Breast epithelium (tissue), 4 donors: Measurements from ENCODE around the gene WDR87. TPM values are rescaled to one million over a fixed set of nuclear protein-coding genes. Genes with fewer than 3 reads are reported as not detected.

Experiments used
- DNase-seq, 2 donors: peaks; one replicate each; pipeline ENCODE4 v3.0.0-alpha.2; 2019; ENCODE audit warnings: low spot score in 2 of 2
- H3K27ac ChIP-seq, 2 donors: fragments of 200-600 bp; sonication (generic) in 1 of 2; one replicate each; pipeline ENCODE4 v1.5.1; 2016 to 2019; ENCODE audit warnings: mild to moderate bottlenecking in 1 of 2
- H3K27me3 ChIP-seq, 2 donors: fragments of 200-600 bp; sonication (generic) in 1 of 2; one replicate each; pipeline versions ENCODE4 v1.5.1 to v1.6.0; 2017 to 2019; ENCODE audit warnings: control low read depth in 1 of 2, mild to moderate bottlenecking in 1 of 2
- H3K36me3 ChIP-seq: fragments of 200-600 bp; one replicate; pipeline ENCODE4 v1.5.1; 2019
- H3K4me1 ChIP-seq, 2 donors: fragments of 200-600 bp; sonication (generic); one replicate each; pipeline ENCODE4 v1.5.1; 2016 to 2019; ENCODE audit warnings: control low read depth in 1 of 2
- H3K4me3 ChIP-seq, 3 donors: fragments of 200-600 bp; sonication (generic); 1 replicate in 2 of 3; 2 replicates in 1 of 3; pipeline ENCODE4 v1.5.1; 2016 to 2019; ENCODE audit warnings: mild to moderate bottlenecking in 3 of 3, moderate library complexity in 2 of 3
- H3K9me3 ChIP-seq, 2 donors: fragments of 200-600 bp; sonication (generic) in 1 of 2; one replicate each; pipeline ENCODE4 v1.5.1; 2016 to 2019; ENCODE audit warnings: control low read depth in 1 of 2
- CTCF ChIP-seq, 3 donors: fragments of 450-650 bp; IDR thresholded peaks; one replicate each; pipeline ENCODE4 v1.5.1; 2016 to 2017; ENCODE audit warnings: antibody characterized with exemption in 3 of 3, mild to moderate bottlenecking in 3 of 3, moderate library complexity in 3 of 3
- POLR2A ChIP-seq: fragments of 450-650 bp; IDR thresholded peaks from one replicate; pipeline ENCODE4 v1.6.1; 2016; ENCODE audit warnings: antibody characterized with exemption, mild to moderate bottlenecking, moderate library complexity
- POLR2AphosphoS5 ChIP-seq, 3 donors: sonication (generic); formaldehyde crosslinking; IDR thresholded peaks; one replicate each; pipeline ENCODE4 v1.6.1; 2017; ENCODE audit warnings: antibody characterized with exemption in 3 of 3
- intact Hi-C: fragments of 100-400 bp; cut with DNase I; formaldehyde crosslinking; loops from one replicate; pipeline ENCODE4 v1.15.1; 2023; ENCODE audit warnings: low total_unique reads
- total RNA-seq, 3 donors: library from RNA; depleted of rRNA; stranded (reverse); fragments of >200 nt; gene quantifications; one replicate each; pipeline ENCODE4 v1.1.0, GENCODE V29; 2016

WDR87 gene
- total RNA-seq, 3 donors from 2014 or later, result not detected

- Histone ChIP-seq H3K27me3 (no peaks in the 10 kb centered on the region), H3K36me3 (no peaks in the 10 kb centered on the region), H3K27ac (no peak overlapping the region), H3K9me3 (no peaks in the 10 kb centered on the region), H3K4me3 (no peak overlapping the region), H3K4me1 (no peaks in the 10 kb centered on the region)
- DNase-seq, result no peak
- TF ChIP-seq CTCF (IDR thresholded peaks at IDR 0.05), result no peak
- intact Hi-C loops, result no loop called here
These were observed 47.0 kb upstream of the WDR87 start for GRCh38 chr19:37953171-37953917.

DNA sequence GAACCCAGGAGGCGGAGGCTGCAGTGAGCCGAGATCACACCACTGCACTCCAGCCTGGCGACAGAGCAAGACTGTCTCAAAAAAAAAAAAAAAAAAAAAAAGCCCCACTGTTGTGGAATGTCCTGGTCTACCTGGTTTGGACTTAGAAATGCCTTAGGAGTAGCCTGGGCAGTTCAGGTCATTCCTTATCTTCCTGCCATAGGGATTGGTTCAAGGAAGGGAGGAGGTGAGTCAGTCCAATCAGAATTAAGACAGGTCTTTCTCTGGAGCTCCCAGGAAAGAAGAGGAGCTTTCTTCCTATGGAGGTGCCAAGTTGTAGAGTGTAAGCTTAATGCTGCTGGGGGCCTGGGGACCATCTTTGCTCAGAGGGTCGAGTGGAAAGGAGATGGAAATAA is 45.4 kb upstream of the WDR87 start:
- no peak for TF ChIP-seq CTCF (IDR thresholded peaks at IDR 0.05)
- no peak overlapping the region for H3K4me3 ChIP-seq
- no peak for DNase-seq
- H3K4me1 ChIP-seq, result no peaks in the 10 kb centered on the region
- no peaks in the 10 kb centered on the region for H3K9me3 ChIP-seq
- H3K27me3 ChIP-seq, result no peaks in the 10 kb centered on the region
- no peak overlapping the region for H3K27ac ChIP-seq
- H3K36me3 ChIP-seq, result no peaks in the 10 kb centered on the region
- intact Hi-C loops, result no loop called here

DNA sequence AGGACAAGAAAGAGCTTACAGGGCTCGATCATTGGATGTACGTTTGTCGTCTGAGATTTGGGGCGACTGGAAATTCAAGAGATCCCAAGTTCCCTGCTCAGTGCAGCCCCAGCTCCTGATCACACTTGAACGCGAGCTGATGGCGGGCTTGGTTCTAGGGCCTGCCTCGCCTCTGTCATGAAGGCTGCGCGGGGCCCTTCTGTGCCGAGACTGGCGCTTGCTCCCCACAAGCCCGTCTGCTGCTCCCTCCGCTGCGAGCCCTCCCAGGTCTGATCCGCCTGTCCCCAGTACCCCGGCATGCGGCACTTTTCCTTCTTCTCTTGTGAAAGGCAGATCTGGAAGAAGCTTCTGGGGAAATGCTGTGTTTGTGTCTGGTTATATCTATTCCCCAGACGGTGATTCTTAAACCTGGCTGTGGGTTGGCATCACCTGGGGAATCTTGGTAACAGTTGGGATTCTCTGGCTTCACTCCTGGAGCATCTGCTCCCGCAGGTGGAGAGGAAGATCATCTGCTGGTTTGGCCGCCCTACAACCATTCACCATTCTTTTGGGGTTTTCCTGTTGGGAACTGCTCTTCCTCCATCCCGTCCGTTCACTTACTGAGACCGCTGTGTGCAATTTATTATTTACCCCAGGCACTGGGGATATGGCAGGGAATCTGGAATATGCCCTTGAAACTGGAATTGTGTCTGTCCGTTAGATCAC is 44.2 kb upstream of the WDR87 start:
- Histone ChIP-seq H3K36me3 (no peaks in the 10 kb centered on the region), H3K4me1 (no peaks in the 10 kb centered on the region), H3K4me3 (no peak overlapping the region), H3K27me3 (no peaks in the 10 kb centered on the region), H3K9me3 (no peaks in the 10 kb centered on the region), H3K27ac (peak overlapping the region; percentile 30 to 43)
- intact Hi-C loops, result no loop called here
- TF ChIP-seq CTCF (IDR thresholded peaks at IDR 0.05) (no peak), POLR2A (no peak), POLR2AphosphoS5 (IDR thresholded peaks at IDR 0.05) (no peak)
- no peak for DNase-seq

GRCh38 chr19:37948362-37948761 is 42.0 kb upstream of the WDR87 start:
- H3K27me3 ChIP-seq, result no peaks in the 10 kb centered on the region
- intact Hi-C loops, result no loop called here
- no peak overlapping the region for H3K4me3 ChIP-seq
- TF ChIP-seq CTCF (IDR thresholded peaks at IDR 0.05) (no peak), POLR2A (no peak), POLR2AphosphoS5 (IDR thresholded peaks at IDR 0.05) (no peak)
- no peak for DNase-seq
- peak overlapping the region; percentile 58 to 66 for H3K27ac ChIP-seq
- H3K4me1 ChIP-seq, result no peaks in the 10 kb centered on the region
- H3K9me3 ChIP-seq, result no peaks in the 10 kb centered on the region
- H3K36me3 ChIP-seq, result no peaks in the 10 kb centered on the region

- TF ChIP-seq CTCF (IDR thresholded peaks at IDR 0.05) (no peak), POLR2A (no peak), POLR2AphosphoS5 (IDR thresholded peaks at IDR 0.05) (no peak)
- peak overlapping the region; percentile 58 to 66 for H3K27ac ChIP-seq
- DNase-seq, result no peak
- H3K36me3 ChIP-seq, result no peaks in the 10 kb centered on the region
- intact Hi-C loops, result no loop called here
- no peaks in the 10 kb centered on the region for H3K9me3 ChIP-seq
- no peaks in the 10 kb centered on the region for H3K27me3 ChIP-seq
- no peaks in the 10 kb centered on the region for H3K4me1 ChIP-seq
- no peak overlapping the region for H3K4me3 ChIP-seq
These were observed 41.4 kb upstream of the WDR87 start for GRCh38 chr19:37947778-37948177.
